ENCODE measurements around the gene SLC5A2. TPM values are rescaled to one million over a fixed set of nuclear protein-coding genes. Genes with fewer than 3 reads are reported as not detected.

Gene SLC5A2
- total and polyA plus RNA-seq, 2 of the 13 experiments (the other 11 are each of a cell fraction or from before 2014, with no cell fraction given) = 0.24 to 0.97 TPM

- TF ChIP-seq, protein P1, sequence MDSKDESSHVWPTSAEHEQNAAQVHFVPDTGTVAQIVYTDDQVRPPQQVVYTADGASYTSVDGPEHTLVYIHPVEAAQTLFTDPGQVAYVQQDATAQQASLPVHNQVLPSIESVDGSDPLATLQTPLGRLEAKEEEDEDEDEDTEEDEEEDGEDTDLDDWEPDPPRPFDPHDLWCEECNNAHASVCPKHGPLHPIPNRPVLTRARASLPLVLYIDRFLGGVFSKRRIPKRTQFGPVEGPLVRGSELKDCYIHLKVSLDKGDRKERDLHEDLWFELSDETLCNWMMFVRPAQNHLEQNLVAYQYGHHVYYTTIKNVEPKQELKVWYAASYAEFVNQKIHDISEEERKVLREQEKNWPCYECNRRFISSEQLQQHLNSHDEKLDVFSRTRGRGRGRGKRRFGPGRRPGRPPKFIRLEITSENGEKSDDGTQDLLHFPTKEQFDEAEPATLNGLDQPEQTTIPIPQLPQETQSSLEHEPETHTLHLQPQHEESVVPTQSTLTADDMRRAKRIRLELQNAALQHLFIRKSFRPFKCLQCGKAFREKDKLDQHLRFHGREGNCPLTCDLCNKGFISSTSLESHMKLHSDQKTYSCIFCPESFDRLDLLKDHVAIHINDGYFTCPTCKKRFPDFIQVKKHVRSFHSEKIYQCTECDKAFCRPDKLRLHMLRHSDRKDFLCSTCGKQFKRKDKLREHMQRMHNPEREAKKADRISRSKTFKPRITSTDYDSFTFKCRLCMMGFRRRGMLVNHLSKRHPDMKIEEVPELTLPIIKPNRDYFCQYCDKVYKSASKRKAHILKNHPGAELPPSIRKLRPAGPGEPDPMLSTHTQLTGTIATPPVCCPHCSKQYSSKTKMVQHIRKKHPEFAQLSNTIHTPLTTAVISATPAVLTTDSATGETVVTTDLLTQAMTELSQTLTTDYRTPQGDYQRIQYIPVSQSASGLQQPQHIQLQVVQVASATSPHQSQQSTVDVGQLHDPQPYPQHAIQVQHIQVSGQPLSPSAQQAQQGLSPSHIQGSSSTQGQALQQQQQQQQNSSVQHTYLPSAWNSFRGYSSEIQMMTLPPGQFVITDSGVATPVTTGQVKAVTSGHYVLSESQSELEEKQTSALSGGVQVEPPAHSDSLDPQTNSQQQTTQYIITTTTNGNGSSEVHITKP (CRISPR knock-in tag; IDR thresholded peaks at IDR 0.05; ENCODE audit: low read depth) = peak; percentile 84
- TF ChIP-seq KLF16 (CRISPR knock-in tag; IDR thresholded peaks at IDR 0.05) = peak in 1 of 2 experiments; percentile 99; a peak in 2 of 4 replicates
- TF ChIP-seq, protein P2, sequence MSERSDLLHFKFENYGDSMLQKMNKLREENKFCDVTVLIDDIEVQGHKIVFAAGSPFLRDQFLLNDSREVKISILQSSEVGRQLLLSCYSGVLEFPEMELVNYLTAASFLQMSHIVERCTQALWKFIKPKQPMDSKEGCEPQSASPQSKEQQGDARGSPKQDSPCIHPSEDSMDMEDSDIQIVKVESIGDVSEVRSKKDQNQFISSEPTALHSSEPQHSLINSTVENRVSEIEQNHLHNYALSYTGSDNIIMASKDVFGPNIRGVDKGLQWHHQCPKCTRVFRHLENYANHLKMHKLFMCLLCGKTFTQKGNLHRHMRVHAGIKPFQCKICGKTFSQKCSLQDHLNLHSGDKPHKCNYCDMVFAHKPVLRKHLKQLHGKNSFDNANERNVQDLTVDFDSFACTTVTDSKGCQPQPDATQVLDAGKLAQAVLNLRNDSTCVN (CRISPR knock-in tag; IDR thresholded peaks at IDR 0.05; ENCODE audit: borderline replicate concordance) = peak; percentile 60; the same call in 1 of the 2 replicates
- no peak for TF ChIP-seq SCMH1 (CRISPR knock-in tag; IDR thresholded peaks at IDR 0.05; ENCODE audit: borderline replicate concordance)
- TF ChIP-seq KAT7 (CRISPR knock-in tag; IDR thresholded peaks at IDR 0.05; ENCODE audit: borderline replicate concordance) = peak; percentile 76
- peak; percentile 98 for TF ChIP-seq BRD4 (CRISPR knock-in tag; IDR thresholded peaks at IDR 0.05)
- TF ChIP-seq SIN3B (IDR thresholded peaks at IDR 0.05; ENCODE audit: low read length) = no peak; the same call in 1 of the 2 replicates
- peak; percentile 64; the same call in 1 of the 2 replicates for TF ChIP-seq ZNF670 (CRISPR knock-in tag; IDR thresholded peaks at IDR 0.05; ENCODE audit: borderline replicate concordance)
- peak; percentile 95; the same call in 1 of the 2 replicates for TF ChIP-seq ZNF34 (CRISPR knock-in tag; IDR thresholded peaks at IDR 0.05; ENCODE audit: borderline replicate concordance)
- TF ChIP-seq ZNF747 (CRISPR knock-in tag; IDR thresholded peaks at IDR 0.05; ENCODE audit: borderline replicate concordance) = peak; percentile 94
- peak; percentile 97 for TF ChIP-seq ARNT2 (CRISPR knock-in tag; IDR thresholded peaks at IDR 0.05; ENCODE audit: low read depth)
- TF ChIP-seq ZNF101 (CRISPR knock-in tag; IDR thresholded peaks at IDR 0.05; ENCODE audit: borderline replicate concordance, low read depth) = 0 out of 2 replicates have a peak, but pooled peaks have one; percentile 36
- TF ChIP-seq RXRA (CRISPR knock-in tag; IDR thresholded peaks at IDR 0.05) = peak; percentile 82
- TF ChIP-seq SSRP1 (CRISPR knock-in tag; IDR thresholded peaks at IDR 0.05) = no peak; the same call in 1 of the 2 replicates
- TF ChIP-seq ZNF160 (CRISPR knock-in tag; IDR thresholded peaks at IDR 0.05) = peak; percentile 95; the same call in 1 of the 2 replicates
- peak; percentile 95 for TF ChIP-seq HDAC2 (CRISPR knock-in tag; IDR thresholded peaks at IDR 0.05)
- no peak for TF ChIP-seq ZNF7 (CRISPR knock-in tag; IDR thresholded peaks at IDR 0.05)
- TF ChIP-seq ZNF607 (CRISPR knock-in tag; IDR thresholded peaks at IDR 0.05; ENCODE audit: borderline replicate concordance) = peak; percentile 92
- TF ChIP-seq ZNF660 (CRISPR knock-in tag; IDR thresholded peaks at IDR 0.05; ENCODE audit: borderline replicate concordance, low read depth) = no peak; the same call in 1 of the 2 replicates
- peak; percentile 89; the same call in 1 of the 2 replicates for TF ChIP-seq ZMAT3 (CRISPR knock-in tag; conservative IDR thresholded peaks at IDR 0.05)
- TF ChIP-seq MTF2 (CRISPR knock-in tag; IDR thresholded peaks at IDR 0.05; ENCODE audit: borderline replicate concordance) = no peak
- TF ChIP-seq, protein P3, sequence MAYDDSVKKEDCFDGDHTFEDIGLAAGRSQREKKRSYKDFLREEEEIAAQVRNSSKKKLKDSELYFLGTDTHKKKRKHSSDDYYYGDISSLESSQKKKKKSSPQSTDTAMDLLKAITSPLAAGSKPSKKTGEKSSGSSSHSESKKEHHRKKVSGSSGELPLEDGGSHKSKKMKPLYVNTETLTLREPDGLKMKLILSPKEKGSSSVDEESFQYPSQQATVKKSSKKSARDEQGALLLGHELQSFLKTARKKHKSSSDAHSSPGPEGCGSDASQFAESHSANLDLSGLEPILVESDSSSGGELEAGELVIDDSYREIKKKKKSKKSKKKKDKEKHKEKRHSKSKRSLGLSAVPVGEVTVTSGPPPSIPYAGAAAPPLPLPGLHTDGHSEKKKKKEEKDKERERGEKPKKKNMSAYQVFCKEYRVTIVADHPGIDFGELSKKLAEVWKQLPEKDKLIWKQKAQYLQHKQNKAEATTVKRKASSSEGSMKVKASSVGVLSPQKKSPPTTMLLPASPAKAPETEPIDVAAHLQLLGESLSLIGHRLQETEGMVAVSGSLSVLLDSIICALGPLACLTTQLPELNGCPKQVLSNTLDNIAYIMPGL (CRISPR knock-in tag; IDR thresholded peaks at IDR 0.05; ENCODE audit: borderline replicate concordance in 1 of 2, low read depth in 1 of 2) = peak; percentile 98
Measured at GRCh38 chr16:31507929-31508705, 25.2 kb downstream of the SLC5A2 start, which contains the start of gene RUSF1 (continued).
